AML-193 (cell line): ENCODE data around the gene POLDIP3.
"Not testable (repeated sequence)": the region's sequence is repeated elsewhere in the genome, so short reads cannot be mapped to it uniquely, and the experiment has no call there.

Experiments used
- DNase-seq, 2 experiments: peaks; one replicate each; lab custom pipeline; 2025; lab: John Stamatoyannopoulos, UW

Gene POLDIP3

GRCh38 chr22:42553475-42554361, 61.0 kb downstream of the POLDIP3 start, which contains the start of gene SERHL2:
Gene SERHL2, plus strand, starts transcription at chr22:42553956. Its CDS starts 65 bp downstream, at chr22:42554021.
- DNase-seq, result peak in 1 of 2 experiments; percentile 18

GRCh38 chr22:42552294-42552647, 62.4 kb downstream of the POLDIP3 start:
- DNase-seq, result not testable (repeated sequence)

- DNase-seq, result no peak
Measured at GRCh38 chr22:42549331-42550060, 65.2 kb downstream of the POLDIP3 start.

GRCh38 chr22:42548597-42549330, 65.9 kb downstream of the POLDIP3 start:
- no peak for DNase-seq

GRCh38 chr22:42548126-42548525, 66.6 kb downstream of the POLDIP3 start:
- DNase-seq, result not testable (repeated sequence)

- no peak for DNase-seq
Measured at GRCh38 chr22:42547562-42547961, 67.1 kb downstream of the POLDIP3 start.

GRCh38 chr22:42544686-42545085, 70.0 kb downstream of the POLDIP3 start:
- no peak for DNase-seq

- not testable (repeated sequence) for DNase-seq
Measured at GRCh38 chr22:42539236-42539771, 75.4 kb downstream of the POLDIP3 start.

GRCh38 chr22:42537199-42537831, 77.4 kb downstream of the POLDIP3 start:
- DNase-seq, result not testable (repeated sequence)

GRCh38 chr22:42536634-42537033, 78.0 kb downstream of the POLDIP3 start:
- not testable (repeated sequence) for DNase-seq

GRCh38 chr22:42536166-42536565, 78.5 kb downstream of the POLDIP3 start:
- no peak for DNase-seq

- DNase-seq, result not testable (repeated sequence)
Measured at GRCh38 chr22:42535082-42535731, 79.5 kb downstream of the POLDIP3 start.
